GM18858 (cell line): ENCODE measurements around the gene DNMT3A.
A peak's percentile ranks its signal among the peaks of the same experiment; 100 is the strongest.

ENCODE experiments used
- ATAC-seq: cut with Tn5 transposase; IDR thresholded peaks from one replicate; pipeline ENCODE4 v1.9.1; 2021; ENCODE audit not compliant: unreplicated experiment

The DNMT3A gene

GRCh38 chr2:25373269-25373981 is 31.7 kb upstream of the DNMT3A start:
- no peak for ATAC-seq

- no peak for ATAC-seq
Observed at GRCh38 chr2:25372405-25373268, 30.9 kb upstream of the DNMT3A start.

- ATAC-seq: no peak
Observed at GRCh38 chr2:25371253-25372241, 29.8 kb upstream of the DNMT3A start.

- no peak for ATAC-seq
Observed at GRCh38 chr2:25369876-25370275, 28.2 kb upstream of the DNMT3A start.

- no peak for ATAC-seq
Observed at GRCh38 chr2:25369439-25369838, 27.7 kb upstream of the DNMT3A start.

- no peak for ATAC-seq
Observed at GRCh38 chr2:25368660-25369059, 26.9 kb upstream of the DNMT3A start.

- no peak for ATAC-seq
Observed at GRCh38 chr2:25367296-25367695, 25.6 kb upstream of the DNMT3A start.

- ATAC-seq: no peak
Observed at GRCh38 chr2:25366629-25367028, 24.9 kb upstream of the DNMT3A start.

GRCh38 chr2:25365241-25365640 is 23.5 kb upstream of the DNMT3A start:
- ATAC-seq: no peak

- no peak for ATAC-seq
Observed at GRCh38 chr2:25363733-25364132, 22.0 kb upstream of the DNMT3A start.

GRCh38 chr2:25362434-25363145 is 20.9 kb upstream of the DNMT3A start:
- ATAC-seq: peak; percentile 69

GRCh38 chr2:25362049-25362433 is 20.3 kb upstream of the DNMT3A start:
- peak; percentile 71 for ATAC-seq

GRCh38 chr2:25361261-25362048 is 19.7 kb upstream of the DNMT3A start:
- ATAC-seq: no peak

GRCh38 chr2:25358836-25359235 is 17.1 kb upstream of the DNMT3A start:
- ATAC-seq: no peak

- ATAC-seq: no peak
Observed at GRCh38 chr2:25358249-25358815, 16.6 kb upstream of the DNMT3A start.

- ATAC-seq: no peak
Observed at GRCh38 chr2:25356088-25356487, 14.4 kb upstream of the DNMT3A start.

GRCh38 chr2:25355270-25355669 is 13.5 kb upstream of the DNMT3A start:
- no peak for ATAC-seq

GRCh38 chr2:25354116-25354515 is 12.4 kb upstream of the DNMT3A start:
- no peak for ATAC-seq

GRCh38 chr2:25349397-25349796 is 7.7 kb upstream of the DNMT3A start:
- no peak for ATAC-seq
